ENCODE data around the gene CD82.

- TF ChIP-seq CTCF (conservative IDR thresholded peaks at IDR 0.05) (no peak; the same call in 1 of the 2 replicates), ZFX (IDR thresholded peaks at IDR 0.05) (no peak)
These were observed at the start of gene CD82 for GRCh38 chr11:44565211-44565952.
